Measurements from ENCODE around the gene AFAP1L2. TPM values are rescaled to one million over a fixed set of nuclear protein-coding genes. Genes with fewer than 3 reads are reported as not detected.

AFAP1L2 gene
- total RNA-seq, 2 donors from 2014 or later = 10.5 to 17.9 TPM

DNA sequence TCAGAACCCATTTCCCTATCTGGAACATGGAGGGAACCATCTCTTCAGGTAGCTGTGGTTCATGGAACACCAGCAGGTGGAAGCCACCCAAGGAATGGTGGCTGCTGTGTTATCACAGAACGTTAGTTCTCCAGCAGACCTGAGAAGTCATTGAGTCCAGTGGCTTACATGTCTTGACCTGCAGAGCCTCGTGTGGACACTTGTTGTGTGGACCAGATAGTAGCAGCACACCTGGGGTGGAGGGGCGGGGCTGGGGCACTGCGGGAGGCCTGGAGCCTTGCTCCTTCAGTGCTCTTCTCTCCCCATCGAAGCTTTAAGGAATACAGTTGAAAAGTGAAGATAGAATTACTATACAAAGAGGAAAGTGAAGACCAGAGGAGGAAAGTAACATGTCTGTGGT lies 122.8 kb downstream of the AFAP1L2 start:
- 79 to 80% methylated on average over 4 to 5 of the region's 5 CpGs for WGBS, 2 donors
- intact Hi-C loops (cut with DNase I) = no loop called here
- ATAC-seq (no peak), DNase-seq (peak in 2 of 4 donors; percentile 5 to 8)
- Histone ChIP-seq H3K27me3 (no peaks in the 10 kb centered on the region), H3K9me3 (no peaks in the 10 kb centered on the region), H3K4me3 (no peak overlapping the region), H3K4me1 (no peaks in the 10 kb centered on the region), H3K36me3 (replicated peaks in 1 of 2; ENCODE audit: insufficient read depth in 1 of 2, low read depth in 2 of 2) (no peaks in the 10 kb centered on the region), H3K27ac (no peak overlapping the region)
- TF ChIP-seq, protein P1, sequence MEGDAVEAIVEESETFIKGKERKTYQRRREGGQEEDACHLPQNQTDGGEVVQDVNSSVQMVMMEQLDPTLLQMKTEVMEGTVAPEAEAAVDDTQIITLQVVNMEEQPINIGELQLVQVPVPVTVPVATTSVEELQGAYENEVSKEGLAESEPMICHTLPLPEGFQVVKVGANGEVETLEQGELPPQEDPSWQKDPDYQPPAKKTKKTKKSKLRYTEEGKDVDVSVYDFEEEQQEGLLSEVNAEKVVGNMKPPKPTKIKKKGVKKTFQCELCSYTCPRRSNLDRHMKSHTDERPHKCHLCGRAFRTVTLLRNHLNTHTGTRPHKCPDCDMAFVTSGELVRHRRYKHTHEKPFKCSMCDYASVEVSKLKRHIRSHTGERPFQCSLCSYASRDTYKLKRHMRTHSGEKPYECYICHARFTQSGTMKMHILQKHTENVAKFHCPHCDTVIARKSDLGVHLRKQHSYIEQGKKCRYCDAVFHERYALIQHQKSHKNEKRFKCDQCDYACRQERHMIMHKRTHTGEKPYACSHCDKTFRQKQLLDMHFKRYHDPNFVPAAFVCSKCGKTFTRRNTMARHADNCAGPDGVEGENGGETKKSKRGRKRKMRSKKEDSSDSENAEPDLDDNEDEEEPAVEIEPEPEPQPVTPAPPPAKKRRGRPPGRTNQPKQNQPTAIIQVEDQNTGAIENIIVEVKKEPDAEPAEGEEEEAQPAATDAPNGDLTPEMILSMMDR (IDR thresholded peaks at IDR 0.05) = no peak
- TF ChIP-seq POLR2A (IDR thresholded peaks at IDR 0.05) = no peak

DNA sequence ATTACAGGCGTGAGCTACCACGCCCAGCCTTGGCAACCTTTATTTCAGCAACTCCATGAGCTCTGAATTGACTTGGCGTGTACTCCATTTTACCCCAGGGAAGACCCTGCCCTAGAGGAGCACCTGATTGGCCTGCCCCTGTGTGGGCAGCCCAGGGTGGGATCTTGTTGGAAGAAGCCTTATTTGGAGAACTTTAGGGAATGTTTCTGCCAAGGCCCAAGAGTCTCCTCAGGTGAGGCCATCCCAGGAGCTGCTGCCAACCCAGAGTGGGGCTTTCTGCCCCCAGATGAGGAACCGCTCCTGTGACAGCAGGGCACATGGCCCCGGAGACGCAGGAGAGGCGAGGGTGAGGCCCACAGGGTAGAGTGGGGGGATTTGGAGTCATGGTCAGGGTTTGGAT lies 123.3 kb downstream of the AFAP1L2 start:
- Histone ChIP-seq H3K27me3 (no peaks in the 10 kb centered on the region), H3K4me1 (no peaks in the 10 kb centered on the region), H3K9me3 (no peaks in the 10 kb centered on the region), H3K4me3 (no peak overlapping the region), H3K36me3 (replicated peaks in 1 of 2; ENCODE audit: insufficient read depth in 1 of 2, low read depth in 2 of 2) (no peaks in the 10 kb centered on the region), H3K27ac (no peak overlapping the region)
- no peak for TF ChIP-seq POLR2A (IDR thresholded peaks at IDR 0.05)
- TF ChIP-seq, protein P1 (IDR thresholded peaks at IDR 0.05) = no peak
- 71 to 83% methylated on average over 6 to 7 of the region's 7 CpGs for WGBS, 2 donors
- intact Hi-C loops (cut with DNase I) = no loop called here
- ATAC-seq = no peak
- peak in 1 of 4 donors; percentile 2 for DNase-seq

DNA sequence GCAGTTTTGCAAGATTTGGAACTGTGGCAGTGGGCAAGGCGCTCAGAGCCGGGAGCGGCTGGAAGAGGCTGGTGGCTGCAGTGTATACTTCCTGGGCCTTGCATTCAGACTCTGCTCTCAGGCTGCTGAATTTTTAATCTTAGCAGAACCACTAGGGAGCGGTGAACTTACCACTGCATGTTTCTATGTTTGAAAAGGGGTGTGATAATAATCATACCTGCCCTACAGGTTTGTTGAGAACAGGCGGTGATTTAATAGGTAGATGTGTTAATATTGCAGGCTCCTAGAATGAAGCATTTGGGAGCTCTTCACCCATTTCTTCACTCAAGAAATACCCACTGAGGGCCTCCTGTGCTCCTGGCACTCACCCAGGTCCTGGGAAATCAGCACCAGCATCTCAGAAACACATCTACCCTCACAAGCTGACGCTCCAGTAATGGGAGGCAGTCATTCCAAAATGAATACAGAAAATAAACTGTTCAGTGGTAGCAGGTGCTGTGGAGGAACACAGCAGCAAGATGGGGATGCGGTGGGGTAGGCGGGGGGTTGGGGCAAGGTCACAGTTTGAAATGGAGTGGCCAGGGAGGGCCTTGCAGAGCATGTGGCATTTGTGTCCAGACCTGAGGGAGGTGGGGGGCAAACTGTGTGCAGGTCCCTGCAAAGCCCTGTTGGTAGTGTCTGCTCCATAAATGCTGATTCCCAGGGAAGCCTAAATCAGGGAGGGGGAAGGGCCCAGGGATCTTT lies 124.2 kb downstream of the AFAP1L2 start:
- WGBS, 2 donors = 71 to 78% methylated on average over 8 of the region's 8 CpGs
- ATAC-seq (no peak), DNase-seq (peak in 2 of 4 donors; percentile 6 to 10)
- H3K4me1 ChIP-seq = no peaks in the 10 kb centered on the region
- no peaks in the 10 kb centered on the region for H3K27me3 ChIP-seq
- TF ChIP-seq, protein P1 (IDR thresholded peaks at IDR 0.05) = no peak
- no peak for TF ChIP-seq POLR2A (IDR thresholded peaks at IDR 0.05)
- intact Hi-C loops (cut with DNase I) = no loop called here
- no peak overlapping the region for H3K27ac ChIP-seq
- no peaks in the 10 kb centered on the region for H3K9me3 ChIP-seq
- no peak overlapping the region for H3K4me3 ChIP-seq
- no peaks in the 10 kb centered on the region for H3K36me3 ChIP-seq (replicated peaks in 1 of 2; ENCODE audit: insufficient read depth in 1 of 2, low read depth in 2 of 2)

GRCh38 chr10:114279289-114279688 lies 125.0 kb downstream of the AFAP1L2 start:
- WGBS, 2 donors = 87 to 94% methylated on average over 3 to 4 of the region's 4 CpGs
- ATAC-seq (no peak), DNase-seq (no peak)
- Histone ChIP-seq H3K9me3 (no peaks in the 10 kb centered on the region), H3K4me1 (no peaks in the 10 kb centered on the region), H3K27me3 (no peaks in the 10 kb centered on the region), H3K36me3 (replicated peaks in 1 of 2; ENCODE audit: insufficient read depth in 1 of 2, low read depth in 2 of 2) (no peaks in the 10 kb centered on the region), H3K27ac (no peak overlapping the region), H3K4me3 (no peak overlapping the region)
- TF ChIP-seq, protein P1 (IDR thresholded peaks at IDR 0.05) = no peak
- TF ChIP-seq POLR2A (IDR thresholded peaks at IDR 0.05) = no peak
- intact Hi-C loops (cut with DNase I) = no loop called here

GRCh38 chr10:114278884-114279191 lies 125.5 kb downstream of the AFAP1L2 start:
- ATAC-seq (no peak), DNase-seq (no peak)
- 59 to 67% methylated on average over 3 to 4 of the region's 4 CpGs for WGBS, 2 donors
- no peaks in the 10 kb centered on the region for H3K9me3 ChIP-seq
- H3K4me3 ChIP-seq = no peak overlapping the region
- TF ChIP-seq POLR2A (IDR thresholded peaks at IDR 0.05) = no peak
- TF ChIP-seq, protein P1 (IDR thresholded peaks at IDR 0.05) = no peak
- H3K27me3 ChIP-seq = no peaks in the 10 kb centered on the region
- no peaks in the 10 kb centered on the region for H3K36me3 ChIP-seq (replicated peaks in 1 of 2; ENCODE audit: insufficient read depth in 1 of 2, low read depth in 2 of 2)
- intact Hi-C loops (cut with DNase I) = no loop called here
- no peaks in the 10 kb centered on the region for H3K4me1 ChIP-seq
- H3K27ac ChIP-seq = no peak overlapping the region

Data from body of pancreas (tissue), 4 donors.